NCI-H2029 (cell line): ENCODE results near the gene POU6F1.
"Not testable (repeated sequence)": the region's sequence is repeated elsewhere in the genome, so short reads cannot be mapped to it uniquely, and the experiment has no call there.

Experiments
- DNase-seq: peaks from one replicate; lab custom pipeline; 2025; lab: John Stamatoyannopoulos, UW

POU6F1 gene

DNA sequence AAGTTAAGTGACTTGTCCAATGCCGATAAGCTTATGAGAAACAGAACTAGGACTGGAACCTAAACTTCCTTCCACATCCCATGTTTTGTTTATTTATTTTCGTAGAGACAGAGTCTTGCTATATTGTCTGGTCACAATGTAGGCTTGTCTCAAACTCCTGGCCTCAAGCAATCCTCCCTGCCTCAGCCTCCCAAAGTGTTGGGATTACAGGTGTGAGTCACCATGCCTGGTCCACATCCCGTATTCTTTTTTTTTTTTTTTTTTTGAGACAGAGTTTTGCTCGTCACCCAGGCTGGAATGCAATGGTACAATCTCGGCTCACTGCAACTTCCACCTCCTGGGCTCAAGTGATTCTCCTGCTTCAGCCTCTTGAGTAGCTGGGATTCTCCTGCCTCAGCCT, 9.2 kb upstream of the POU6F1 start:
- DNase-seq, result not testable (repeated sequence)

DNA sequence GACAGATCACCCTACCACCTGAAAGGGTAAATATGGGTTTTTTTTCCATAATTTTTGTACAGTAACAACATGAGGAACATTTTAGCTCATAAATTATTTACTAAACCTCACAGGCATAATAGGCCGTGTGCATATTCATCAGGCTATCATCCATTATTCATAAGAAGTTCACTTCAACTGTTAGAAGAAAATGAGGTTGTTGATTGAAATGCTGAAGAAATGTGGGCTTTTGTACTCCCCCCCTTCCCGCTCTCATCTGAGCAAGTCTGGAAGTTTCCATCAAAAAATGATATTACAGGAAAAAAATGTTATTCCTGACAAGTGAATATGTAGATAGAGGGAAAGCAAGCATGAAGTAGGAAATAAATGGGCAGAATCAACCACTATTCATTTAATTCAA, 7.9 kb upstream of the POU6F1 start:
- no peak for DNase-seq

DNA sequence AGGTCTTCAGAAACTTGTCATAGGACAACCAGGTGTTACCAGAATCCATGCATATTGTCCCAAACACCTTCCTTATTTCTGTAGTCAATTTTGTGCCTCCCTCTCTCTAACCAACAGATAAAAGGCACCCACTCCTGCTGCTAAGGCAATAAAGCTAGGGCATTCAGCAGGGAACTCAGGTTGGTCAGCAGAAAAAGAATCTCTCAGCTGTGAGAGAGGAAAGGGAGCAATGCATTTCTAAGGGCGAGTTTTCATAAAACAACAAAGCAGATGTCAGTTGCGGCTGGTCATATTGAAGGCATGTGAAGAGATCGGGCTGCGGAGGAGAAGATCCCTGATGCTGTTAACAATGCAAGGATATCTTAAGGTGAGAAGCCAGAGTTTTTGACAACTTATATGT, 7.4 kb upstream of the POU6F1 start:
- DNase-seq, result no peak

DNA sequence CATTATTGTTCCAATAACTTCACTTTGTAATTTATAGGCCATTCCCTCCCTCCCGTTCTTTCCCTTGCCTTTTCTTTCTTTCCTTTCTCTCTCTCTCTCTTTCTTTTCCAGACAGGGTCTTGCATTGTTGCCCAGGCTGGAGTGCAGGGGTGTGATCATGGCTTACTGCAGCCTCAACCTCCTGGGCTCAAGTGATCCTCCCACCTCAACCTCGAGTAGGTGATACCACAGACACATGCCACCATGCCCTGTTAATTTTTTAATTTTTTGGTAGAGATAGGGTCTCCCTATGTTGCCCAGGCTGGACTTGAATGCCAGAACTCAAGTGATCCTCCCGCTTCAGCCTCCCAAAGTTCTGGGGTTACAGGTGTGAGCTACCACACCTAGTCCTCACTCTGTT, 6.8 kb upstream of the POU6F1 start:
- DNase-seq, result no peak

DNA sequence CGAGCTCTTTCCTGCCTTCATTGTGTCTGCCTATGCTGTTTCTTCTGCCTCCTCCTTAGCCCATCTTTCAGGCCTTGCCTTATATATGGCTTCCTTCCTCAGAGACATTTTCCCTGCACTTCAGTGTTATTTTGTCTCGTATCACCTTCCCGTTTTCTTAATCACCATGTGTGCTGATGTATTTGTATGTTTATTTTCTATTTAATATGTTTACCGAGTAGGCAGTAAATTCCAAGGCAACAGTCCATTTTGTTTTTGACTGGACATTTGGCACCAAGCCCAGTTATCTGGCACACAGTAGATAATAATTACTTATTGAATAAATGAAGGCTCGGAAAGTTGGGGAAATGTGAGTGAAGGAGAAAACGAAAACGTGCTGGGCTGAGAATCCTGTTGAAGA, 4.6 kb upstream of the POU6F1 start:
- DNase-seq, result no peak

DNA sequence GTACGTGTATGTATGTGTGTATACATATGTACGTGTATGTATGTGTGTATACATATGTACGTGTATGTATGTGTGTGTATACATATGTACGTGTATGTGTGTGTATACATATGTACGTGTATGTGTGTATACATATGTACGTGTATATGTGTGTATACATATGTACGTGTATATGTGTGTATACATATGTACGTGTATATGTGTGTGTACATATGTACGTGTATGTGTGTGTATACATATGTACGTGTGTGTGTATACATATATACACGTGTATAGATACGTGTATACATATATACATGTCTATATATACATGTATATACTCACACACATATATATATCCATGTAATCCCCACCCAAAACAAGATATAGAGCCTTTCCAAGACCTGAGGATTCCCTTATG, 2.0 kb upstream of the POU6F1 start:
- DNase-seq, result not testable (repeated sequence)

DNA sequence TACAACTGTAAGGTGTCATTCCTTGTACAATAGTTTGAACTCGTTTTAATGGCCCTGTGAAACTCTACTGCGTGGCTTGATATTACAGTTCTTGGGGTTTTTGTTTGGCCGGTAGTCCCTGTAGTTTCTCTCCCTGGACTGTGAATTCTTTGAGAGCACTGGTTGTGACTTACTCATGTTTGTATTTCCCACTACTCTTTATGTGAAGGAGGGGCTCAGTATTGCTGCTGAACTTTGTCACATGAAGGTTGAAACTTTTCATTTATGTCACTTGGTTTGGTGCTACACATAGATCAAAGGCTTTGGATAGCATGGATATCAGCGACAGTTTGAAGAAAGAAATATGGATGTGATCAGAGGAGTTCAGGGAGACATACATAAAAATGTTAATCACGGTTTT, 1.5 kb upstream of the POU6F1 start:
- DNase-seq, result no peak

DNA sequence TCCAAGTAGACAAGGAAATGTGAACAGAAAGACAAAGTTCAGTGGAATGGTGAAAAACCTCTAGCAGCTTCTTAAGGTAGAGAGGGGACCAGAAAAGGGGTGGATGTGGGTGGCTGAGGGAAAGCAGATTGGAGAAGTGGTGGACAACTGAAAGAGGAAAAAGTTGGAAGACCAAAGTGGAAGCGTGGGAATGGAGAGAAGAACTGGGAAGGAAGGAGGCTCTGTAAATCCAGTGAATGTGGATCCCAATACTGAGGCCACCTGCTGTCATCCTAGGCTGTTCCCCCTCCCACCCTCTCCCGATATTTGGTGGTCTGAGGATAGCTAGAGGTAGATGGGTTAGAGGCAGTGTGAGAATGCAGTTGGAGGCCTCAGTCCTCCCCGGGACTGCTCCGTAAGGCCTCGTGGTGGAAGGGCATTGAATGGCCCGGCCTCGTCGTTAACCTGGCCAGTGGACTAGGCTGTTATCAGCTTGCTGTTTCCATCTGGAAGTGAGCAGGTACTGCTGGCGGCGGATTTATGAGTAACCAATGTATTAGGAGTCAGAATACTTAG, 822 bp upstream of the POU6F1 start:
- DNase-seq, result no peak

DNA sequence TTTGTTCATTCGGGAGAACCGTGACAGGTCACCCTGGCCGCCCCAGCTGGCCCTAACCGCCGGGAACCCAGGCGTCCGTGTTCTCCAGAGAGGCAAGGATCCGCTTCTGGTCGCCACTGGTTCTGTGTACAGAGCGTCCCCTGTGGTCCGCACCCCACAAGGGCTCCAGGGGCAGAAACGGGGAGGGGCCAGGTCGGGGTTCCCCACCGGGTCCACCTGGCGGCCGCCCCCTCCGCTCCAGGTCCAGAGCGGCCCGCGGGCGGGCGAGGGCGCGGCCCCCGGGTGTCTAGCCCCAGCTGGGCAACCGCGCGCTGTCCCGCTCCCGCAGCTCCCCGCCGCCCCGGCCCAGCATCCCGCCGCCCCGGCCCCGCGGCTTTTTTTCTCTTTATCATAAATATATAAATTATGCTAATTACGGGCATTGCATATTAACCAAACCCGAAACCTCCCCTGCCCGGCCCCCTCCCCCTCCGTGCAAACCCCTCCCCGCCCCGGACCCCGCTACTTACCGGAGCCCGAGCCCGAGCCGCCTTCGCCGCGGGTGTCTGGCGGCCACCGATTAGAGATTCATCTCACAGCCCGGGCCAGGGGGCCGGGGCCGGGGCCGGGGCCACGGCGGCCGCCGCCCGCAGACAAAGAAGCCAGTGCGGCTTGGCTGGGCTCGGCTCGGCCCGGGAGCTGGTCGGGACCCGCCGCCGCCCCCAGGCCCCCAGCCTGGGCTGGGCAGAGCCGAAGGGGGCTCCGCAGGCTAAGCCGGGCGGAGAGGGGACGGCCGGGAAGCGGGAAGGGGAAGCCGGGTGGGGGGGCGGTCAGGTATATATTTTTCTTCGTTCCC, 512 bp downstream of the POU6F1 start:
- no peak for DNase-seq

DNA sequence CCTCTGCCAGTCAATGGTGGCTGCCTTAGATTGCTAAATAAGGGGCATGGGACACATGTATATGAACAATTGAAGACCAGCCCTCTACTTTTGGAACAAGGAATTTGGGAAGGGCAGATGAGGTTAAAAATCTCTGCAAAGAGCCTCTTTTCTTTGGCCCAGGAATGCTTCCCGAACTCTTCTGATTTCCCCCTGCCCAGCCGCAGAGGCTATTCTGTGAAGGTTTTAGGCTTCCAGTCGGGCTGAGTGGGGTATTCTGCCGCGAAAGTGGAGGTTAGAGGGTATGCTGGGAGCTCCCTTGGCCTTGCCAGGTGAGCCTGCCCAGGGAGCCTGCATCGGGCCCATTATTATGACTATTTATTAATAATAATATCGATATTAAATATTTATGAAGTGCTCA, 1.2 kb downstream of the POU6F1 start:
- DNase-seq, result no peak

DNA sequence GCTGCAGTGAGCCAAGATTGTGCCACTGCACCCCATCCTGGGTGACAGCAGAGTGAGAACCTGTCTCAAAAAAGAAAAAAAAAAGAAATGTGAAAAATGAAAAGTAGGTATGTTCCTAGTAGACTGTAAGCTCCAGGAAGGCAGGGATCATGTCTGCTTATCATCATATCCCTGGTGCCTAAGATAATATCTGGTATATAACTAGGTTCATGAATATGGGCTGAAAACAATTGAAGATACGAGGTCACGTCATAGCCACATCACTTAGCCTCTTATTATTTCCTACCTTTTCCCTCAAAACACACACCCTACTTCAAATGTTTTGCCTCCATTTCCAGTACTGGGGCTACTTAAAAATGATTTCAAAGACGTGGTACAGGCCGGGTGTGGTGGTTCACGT, 3.0 kb downstream of the POU6F1 start:
- no peak for DNase-seq

DNA sequence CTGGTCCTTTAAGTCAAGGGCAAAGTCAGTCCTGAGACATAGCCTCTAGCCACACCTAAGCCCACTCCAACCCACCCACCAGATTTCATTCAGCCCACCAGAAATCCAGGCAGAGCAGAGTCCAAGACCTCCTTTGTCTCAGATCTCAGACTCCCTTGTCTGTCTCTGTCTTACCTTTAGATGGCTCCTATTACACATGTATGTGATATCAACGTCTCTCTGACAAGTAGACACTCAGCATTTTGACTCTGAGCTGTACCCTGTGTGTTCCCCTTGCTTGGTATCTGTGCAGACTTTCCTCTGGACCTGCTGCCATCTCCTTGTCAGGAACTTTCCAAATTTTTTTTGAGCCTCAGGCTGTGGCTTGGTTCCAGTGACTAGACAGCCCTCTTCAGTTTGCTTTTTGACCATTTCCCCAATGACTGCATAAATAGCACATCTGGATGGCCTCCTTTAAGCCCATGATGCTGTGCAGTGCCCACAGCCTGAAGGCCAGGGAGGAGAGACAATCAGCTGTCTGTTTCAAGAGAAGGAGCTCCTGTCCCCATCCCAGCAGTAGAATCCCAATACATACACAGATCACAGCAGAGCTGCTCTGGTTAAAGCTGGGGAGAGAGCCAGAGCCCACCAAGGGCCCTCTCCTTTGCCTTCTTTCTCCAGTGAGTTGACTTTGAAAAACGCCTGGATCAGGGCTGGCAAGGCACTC, 7.0 kb downstream of the POU6F1 start:
- no peak for DNase-seq

DNA sequence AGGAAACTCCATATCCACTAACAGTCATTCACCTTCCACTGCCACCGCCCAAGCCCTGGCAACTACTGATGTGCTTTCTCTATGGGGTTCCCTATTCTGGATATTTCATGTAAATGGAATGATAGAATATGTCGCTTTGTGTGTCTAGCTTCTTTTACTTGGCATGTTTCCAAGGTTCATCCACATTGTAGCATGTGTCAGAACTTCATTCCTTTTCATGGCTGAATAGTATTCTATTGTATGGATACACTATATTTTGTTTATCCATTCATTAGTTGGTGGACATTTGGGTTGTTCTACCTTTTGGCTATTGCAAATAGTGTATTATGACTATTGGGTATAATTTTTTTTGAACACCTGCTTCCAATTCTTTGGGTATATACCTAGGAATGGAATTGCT, 8.6 kb downstream of the POU6F1 start:
- DNase-seq, result no peak

DNA sequence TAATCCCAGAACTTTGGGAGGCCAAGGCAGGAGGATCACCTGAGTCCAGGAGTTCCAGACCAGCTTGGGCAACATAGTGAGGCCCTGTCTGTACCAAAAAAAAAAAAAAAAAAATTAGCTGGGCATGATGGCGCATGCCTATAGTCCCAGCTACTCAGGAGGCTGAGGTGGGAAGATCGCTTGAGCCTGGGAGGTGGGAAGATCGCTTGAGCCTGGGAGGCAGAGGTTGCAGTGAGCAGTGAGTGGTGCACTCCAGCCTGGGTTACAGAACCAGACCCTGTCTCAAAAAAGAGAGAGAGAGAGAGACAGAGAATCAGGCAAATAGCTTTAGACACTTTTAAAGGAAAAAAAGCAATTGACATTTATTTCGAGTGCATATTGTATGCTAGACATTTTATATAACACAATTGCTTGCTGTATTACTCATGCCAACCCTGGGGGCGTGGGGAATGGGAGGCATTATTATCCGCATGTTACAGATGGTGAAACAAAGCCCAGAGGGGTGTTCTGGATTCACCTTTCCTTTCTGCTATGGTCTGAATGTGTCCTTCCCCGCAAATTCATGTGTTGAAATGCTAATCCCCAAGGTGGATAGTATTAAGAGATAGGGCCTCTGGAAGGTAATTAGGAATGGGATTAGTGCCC, 9.7 kb downstream of the POU6F1 start:
- DNase-seq, result no peak

DNA sequence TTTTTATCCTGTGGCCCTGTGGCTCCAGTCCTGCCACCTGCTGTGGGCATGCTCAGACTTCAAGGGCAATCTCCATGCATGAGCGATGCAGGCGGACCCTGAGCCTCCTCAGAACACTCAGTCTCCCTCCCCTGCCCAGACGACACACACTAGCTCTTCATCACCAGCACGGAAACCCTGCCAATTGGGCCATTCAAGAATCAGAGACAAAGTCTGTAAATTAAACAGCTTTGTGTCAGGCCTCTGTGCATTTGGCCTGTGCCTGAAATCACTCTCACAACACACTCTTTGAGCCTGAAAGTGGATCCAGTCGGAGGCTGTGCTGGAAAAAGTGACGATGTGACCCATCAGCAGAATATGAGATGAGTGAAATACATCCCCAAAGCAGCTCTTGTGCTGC, 12.5 kb downstream of the POU6F1 start:
- no peak for DNase-seq

DNA sequence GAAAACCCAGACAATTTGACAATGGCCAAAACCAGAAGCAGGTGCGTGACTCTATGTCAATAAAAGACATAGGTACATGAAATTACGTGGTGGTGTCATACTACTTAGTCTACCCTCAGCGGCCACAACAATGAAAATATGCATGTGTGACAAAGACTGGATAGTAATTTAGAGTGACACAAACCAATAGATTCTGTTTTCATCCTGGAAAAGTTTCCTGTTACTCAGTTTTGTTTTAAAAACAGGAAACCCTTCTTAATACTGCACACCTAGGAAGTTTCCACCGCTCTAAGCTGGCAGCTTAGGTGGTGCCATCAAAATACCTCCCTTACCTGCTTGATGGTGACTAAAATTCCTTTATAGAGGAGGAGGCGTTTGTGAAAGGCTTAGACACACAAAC, 15.1 kb downstream of the POU6F1 start:
- DNase-seq, result no peak

DNA sequence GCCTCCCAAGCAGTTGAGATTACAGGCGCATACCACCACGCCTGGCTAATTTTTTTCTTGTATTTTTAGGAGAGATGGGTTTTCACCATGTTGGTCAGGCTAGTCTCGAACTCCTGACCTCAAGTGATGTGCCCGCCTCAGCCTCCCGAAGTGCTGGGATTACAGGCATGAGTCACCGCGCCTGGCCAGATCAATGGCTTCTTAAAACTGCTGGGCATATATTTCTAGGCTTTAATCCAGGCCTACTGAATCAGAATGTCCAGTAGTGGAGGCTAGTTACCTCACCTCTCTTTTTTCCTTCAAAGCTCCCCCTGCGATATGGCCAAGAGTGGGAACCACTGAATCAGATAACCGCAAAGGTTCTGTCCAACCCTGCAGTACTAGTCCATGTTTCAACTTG, 17.1 kb downstream of the POU6F1 start:
- DNase-seq, result no peak

DNA sequence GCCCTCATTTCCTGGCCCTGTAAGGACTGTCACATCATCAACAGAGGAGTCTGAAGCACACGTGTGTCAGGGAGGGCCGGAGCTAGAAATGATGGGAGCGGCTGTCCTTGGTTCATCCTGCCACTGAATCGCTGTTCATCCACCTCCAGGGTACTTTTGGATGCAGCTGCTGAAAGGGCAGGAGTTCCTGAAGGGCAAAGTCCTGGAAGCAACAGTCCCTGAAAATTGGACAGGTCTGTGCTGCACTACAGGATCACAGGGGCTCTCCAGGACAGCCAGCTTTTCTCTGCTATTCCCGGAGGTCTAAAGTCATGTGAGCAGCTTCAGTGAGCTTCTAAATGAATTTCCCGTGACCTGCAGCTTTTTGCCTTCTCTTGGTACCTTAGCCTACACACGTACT, 17.7 kb downstream of the POU6F1 start:
- DNase-seq, result no peak

DNA sequence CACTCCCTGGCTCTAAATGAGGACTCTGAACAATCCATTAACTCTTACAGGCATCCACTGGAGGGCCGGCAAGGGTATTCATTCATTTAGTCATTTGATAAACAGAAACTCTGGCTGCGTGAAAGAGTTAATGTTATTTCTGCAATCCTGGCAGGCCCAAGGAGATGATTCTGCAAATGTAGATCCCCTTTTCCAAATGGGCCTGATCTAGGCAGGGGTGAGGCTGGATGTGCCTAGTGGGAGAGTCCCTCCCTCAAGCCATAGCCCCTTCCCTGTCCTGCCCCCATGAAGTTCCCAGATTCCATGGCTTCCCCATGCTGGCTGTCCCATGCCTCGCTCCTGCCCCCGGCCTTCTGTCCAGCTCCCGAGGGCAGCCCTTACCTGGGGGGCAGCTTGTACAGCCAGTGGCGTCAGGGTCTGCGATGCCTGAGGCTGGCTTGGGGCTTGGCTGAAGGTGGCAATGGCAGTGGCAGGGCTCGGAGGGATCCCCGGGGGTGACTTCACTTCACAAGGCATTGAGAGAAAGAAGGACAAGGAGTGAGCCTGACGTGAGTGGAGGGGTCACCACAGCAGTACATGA, 18.4 kb downstream of the POU6F1 start:
- no peak for DNase-seq

DNA sequence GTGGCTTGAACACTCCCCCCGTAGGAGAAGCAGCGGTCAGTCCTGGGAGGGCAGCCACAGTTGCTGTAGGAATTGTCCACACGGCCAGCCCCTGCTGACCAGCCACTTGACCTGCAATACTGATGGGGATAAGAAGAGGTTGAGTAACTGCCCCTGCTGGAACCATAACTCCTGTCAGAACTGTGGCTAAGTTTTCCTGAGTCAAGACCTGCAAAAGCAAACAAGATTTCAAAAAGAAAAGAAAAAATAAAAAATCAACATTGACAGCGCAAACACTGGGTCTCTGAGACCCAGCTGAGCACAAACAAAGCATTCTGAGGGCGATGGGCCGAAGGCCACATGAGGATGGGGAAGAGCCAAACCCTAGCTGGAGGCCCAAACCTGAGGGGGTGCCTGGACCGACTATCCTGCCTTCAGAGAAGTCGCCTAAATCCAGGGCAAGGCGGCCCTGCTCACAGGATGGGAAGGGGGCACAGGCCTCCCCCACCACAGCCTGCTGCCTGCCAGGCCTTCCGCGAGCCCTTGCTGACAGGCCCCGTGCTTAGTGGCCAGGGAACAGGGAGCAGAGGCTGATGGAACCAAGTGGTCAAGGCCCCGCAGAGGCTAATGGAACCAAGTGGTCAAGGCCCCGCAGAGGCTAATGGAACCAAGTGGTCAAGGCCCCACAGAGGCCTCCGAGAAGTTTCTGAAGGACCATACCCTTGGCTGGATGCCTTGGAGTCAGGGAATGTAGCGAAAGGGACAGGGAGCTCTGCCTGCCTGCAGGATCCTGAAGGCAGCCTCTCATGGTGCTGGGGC, 19.1 kb downstream of the POU6F1 start:
- DNase-seq, result no peak

DNA sequence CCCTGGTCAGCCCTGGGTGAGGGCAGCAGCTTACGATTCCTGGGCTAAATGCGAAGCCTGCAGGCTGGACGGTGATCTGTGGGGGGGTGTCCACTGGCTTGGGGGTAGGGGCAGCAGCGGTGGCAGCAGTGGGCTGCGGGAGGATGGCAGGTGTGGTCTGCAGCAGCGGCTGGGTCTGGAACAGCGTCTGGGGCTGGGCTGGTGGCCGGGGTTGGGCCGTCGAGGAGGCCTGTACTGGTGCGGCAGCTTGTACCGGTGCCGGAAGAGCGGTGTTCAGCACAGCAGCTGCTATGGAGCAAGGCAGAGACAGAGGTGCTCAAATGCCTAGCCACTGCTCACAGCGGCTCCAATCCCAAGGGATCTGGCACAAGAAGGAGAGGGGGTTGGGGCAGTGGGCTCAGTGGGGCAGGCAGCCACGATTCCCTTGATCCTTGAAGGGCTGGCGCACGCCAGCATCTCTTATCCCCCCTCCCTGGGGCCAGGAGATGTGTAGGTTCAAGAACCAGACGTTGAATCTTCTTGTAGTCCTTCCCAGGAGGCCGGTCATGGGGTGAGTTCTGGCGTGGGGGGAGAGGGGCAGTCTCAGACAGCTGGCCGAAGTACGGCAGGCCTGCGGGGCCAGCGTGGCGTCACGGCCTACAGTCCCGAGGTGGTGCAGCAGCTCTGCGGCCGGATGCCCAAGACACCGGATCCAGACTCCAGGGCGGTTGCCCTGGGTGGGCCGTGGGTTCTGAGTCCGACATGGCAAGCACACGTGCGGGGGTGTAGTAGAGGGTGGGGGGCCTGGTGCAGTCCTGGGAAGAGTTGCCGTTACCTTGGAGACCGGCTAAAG, 19.9 kb downstream of the POU6F1 start:
- DNase-seq, result no peak
